MM.1S (cell line): ENCODE results near the gene LFNG.

ENCODE experiments used
- DNase-seq: peaks from one replicate; pipeline ENCODE4 v3.0.0-alpha.2; 2015
- H2AFZ ChIP-seq: fragments of 300-600 bp; sonication (generic); 2 replicates; pipeline ENCODE4 v1.6.0; 2016; ENCODE audit warnings: antibody characterized with exemption, low read length
- H3F3A ChIP-seq: fragments of 300-600 bp; sonication (generic); 2 replicates; pipeline ENCODE4 v1.6.1; 2016; ENCODE audit warnings: mild to moderate bottlenecking, antibody characterized with exemption, low read length, moderate library complexity, mixed read lengths; ENCODE audit not compliant: insufficient read depth
- H3K27ac ChIP-seq: fragments of 300-600 bp; sonication (generic); 2 replicates; pipeline ENCODE4 v1.5.1; 2016; ENCODE audit warnings: mild to moderate bottlenecking, low read length
- H3K27me3 ChIP-seq: fragments of 300-600 bp; sonication (generic); replicated peaks from 2 replicates; pipeline ENCODE4 v1.6.0; 2016; ENCODE audit warnings: low read length; ENCODE audit not compliant: insufficient read depth
- H3K36me3 ChIP-seq: fragments of 300-600 bp; sonication (generic); replicated peaks from 2 replicates; pipeline ENCODE4 v1.6.1; 2016; ENCODE audit warnings: mild to moderate bottlenecking, low read length, mixed read lengths; ENCODE audit not compliant: insufficient read depth
- H3K4me1 ChIP-seq: fragments of 300-600 bp; sonication (generic); 2 replicates; pipeline ENCODE4 v1.6.1; 2016; ENCODE audit warnings: low read length, mixed read lengths
- H3K4me2 ChIP-seq: fragments of 300-600 bp; sonication (generic); 2 replicates; pipeline ENCODE4 v1.6.0; 2016; ENCODE audit warnings: low read depth, low read length
- H3K4me3 ChIP-seq: fragments of 300-600 bp; sonication (generic); 2 replicates; pipeline ENCODE4 v1.5.1; 2016; ENCODE audit warnings: low read length, mixed read lengths
- H3K79me2 ChIP-seq: fragments of 300-600 bp; sonication (generic); 2 replicates; pipeline ENCODE4 v1.6.1; 2016; ENCODE audit warnings: mixed run types, low read length, mixed read lengths
- H3K9ac ChIP-seq: fragments of 300-600 bp; sonication (generic); 2 replicates; pipeline ENCODE4 v1.6.1; 2016; ENCODE audit warnings: low read length, mixed read lengths
- H3K9me2 ChIP-seq: fragments of 300-600 bp; sonication (generic); replicated peaks from 2 replicates; pipeline ENCODE4 v1.6.1; 2016; ENCODE audit warnings: mild to moderate bottlenecking, low read length, mixed read lengths; ENCODE audit not compliant: insufficient read depth
- H3K9me3 ChIP-seq: fragments of 300-600 bp; sonication (generic); replicated peaks from 2 replicates; pipeline ENCODE4 v1.6.1; 2016; ENCODE audit warnings: mild to moderate bottlenecking, low read length, mixed read lengths; ENCODE audit not compliant: insufficient read depth
- H4K20me1 ChIP-seq: fragments of 300-600 bp; sonication (generic); 2 replicates; pipeline ENCODE4 v1.6.1; 2016; ENCODE audit warnings: mild to moderate bottlenecking, low read length, moderate library complexity, mixed read lengths; ENCODE audit not compliant: insufficient read depth
- CTCF ChIP-seq: fragments of 300-600 bp; sonication (generic); IDR thresholded peaks from 2 replicates; pipeline ENCODE4 v1.5.1; 2016; ENCODE audit warnings: antibody characterized with exemption, low read length, mixed read lengths
- EZH2 ChIP-seq: fragments of 300-600 bp; sonication (generic); optimal IDR thresholded peaks from 2 replicates; pipeline ENCODE3; 2017; ENCODE audit warnings: low read depth, mild to moderate bottlenecking, antibody characterized with exemption, low read length, mixed read lengths
- EZH2phosphoT487 ChIP-seq: fragments of 300-600 bp; sonication (generic); IDR thresholded peaks from 2 replicates; pipeline ENCODE4 v1.6.1; 2018; ENCODE audit warnings: antibody characterized with exemption, low read length

The LFNG gene

GRCh38 chr7:2576742-2577491 lies 57.3 kb downstream of the LFNG start:
- Histone ChIP-seq H3K27ac (no peak overlapping the region), H3K79me2 (no peaks in the 10 kb centered on the region), H3K9me3 (no peaks in the 10 kb centered on the region), H3K4me1 (no peaks in the 10 kb centered on the region), H2AFZ (no peak overlapping the region), H3K27me3 (no peaks in the 10 kb centered on the region), H3K4me3 (no peak overlapping the region), H3K9me2 (no peaks in the 10 kb centered on the region), H3K4me2 (no peak overlapping the region), H3K36me3 (no peaks in the 10 kb centered on the region), H3K9ac (no peak overlapping the region), H4K20me1 (no peaks in the 10 kb centered on the region), H3F3A (no peaks in the 10 kb centered on the region)
- no peak for DNase-seq
- TF ChIP-seq EZH2phosphoT487 (no peak), EZH2 (no peak), CTCF (no peak)
